Measurements from ENCODE around the gene ATG13. TPM values are rescaled to one million over a fixed set of nuclear protein-coding genes. Genes with fewer than 3 reads are reported as not detected.

Gene ATG13
- total RNA-seq (2021; fragmentation: NEBNext Ultra II Directional; extraction: Animal tissue kit (Norgen Biotek cat#: 25700)) (77.4 and 82.2 TPM in 2 replicates), polyA plus RNA-seq (2011; rRNA removed) (65.0 and 99.4 TPM in 2 replicates), polyA minus RNA-seq (2011; rRNA and poly(A)+ RNA removed) (146 and 155 TPM in 2 replicates)
- polyA plus RNA-seq (2011; cell fraction: cytosol; rRNA removed): 70.3 TPM
- polyA plus RNA-seq (2011; cell fraction: nucleus; rRNA removed): 116 TPM
- 40.6 to 52.0 TPM (median 47.2 TPM) in 4 replicates for polyA plus RNA-seq (2012, experiment 1 of 2)
- 48.0 TPM for polyA plus RNA-seq (2012, experiment 2 of 2)
- polyA plus RNA-seq (2013, experiment 1 of 2): 46.4 TPM
- polyA plus RNA-seq (2013, experiment 2 of 2): 46.3 TPM
- polyA minus RNA-seq (2011; cell fraction: cytosol; rRNA and poly(A)+ RNA removed): 48.5 TPM
- polyA minus RNA-seq (2011; cell fraction: nucleus; rRNA and poly(A)+ RNA removed): 72.1 TPM
- long read RNA-seq, experiment 1, full-length matches to known transcripts: 10 of 56 reads
- long read RNA-seq, experiment 1, partial matches to known transcripts: 30 of 56 reads
- long read RNA-seq, experiment 1, other reads (novel, unspliced or antisense): 16 of 56 reads
- long read RNA-seq, experiment 2, full-length matches to known transcripts: 13 of 39 reads
- long read RNA-seq, experiment 2, partial matches to known transcripts: 6 of 39 reads
- long read RNA-seq, experiment 2, other reads (novel, unspliced or antisense): 20 of 39 reads

GRCh38 chr11:46617134-46617971 lies at the start of gene ATG13, which contains the start of gene HARBI1:
Gene ATG13, plus strand, starts transcription at chr11:46617553. Its CDS starts 26,739 bp downstream, at chr11:46644292.
Gene HARBI1, minus strand, starts transcription at chr11:46617227. Its CDS starts 990 bp downstream, at chr11:46616237.
- Histone ChIP-seq H3K4me1 (replicated peaks in 1 of 4; ENCODE audit: control insufficient read depth in 3 of 4, insufficient read depth in 4 of 4, low read length in 3 of 4) (no peaks in the 10 kb centered on the region; a peak in 1 of 7 replicates), H3K36me3 (ENCODE audit: control insufficient read depth in 2 of 4, insufficient read depth in 4 of 4, low read length in 3 of 4) (peaks cover 0 to 4% (median 0%) of the 10 kb centered on the region in 4 experiments; a peak in 1 of 8 replicates), H4K91ac (replicated peaks; ENCODE audit: insufficient read length, low read length) (peak within 1 kb of the TSS; percentile 99), H3K9me3 (ENCODE audit: insufficient read depth in 2 of 2, low read depth in 1 of 2, low read length in 1 of 2) (no peaks in the 10 kb centered on the region), H3K27ac (ENCODE audit: low read depth, low read length) (peak within 1 kb of the TSS; percentile 98), H3K27me3 (replicated peaks in 1 of 4; ENCODE audit: control insufficient read depth in 3 of 4, extremely low read depth in 1 of 4, insufficient read depth in 3 of 4, low read length in 3 of 4) (no peaks in the 10 kb centered on the region), H2AFZ (ENCODE audit: low read length) (peak within 1 kb of the TSS; percentile 96), H2BK5ac (ENCODE audit: low read depth, low read length) (peak within 1 kb of the TSS; percentile 99), H4K5ac (ENCODE audit: insufficient read length, low read depth, low read length) (peak within 1 kb of the TSS; percentile 88), H2BK12ac (ENCODE audit: low read depth, low read length) (peak within 1 kb of the TSS; percentile 92; the same call in 1 of the 2 replicates), H3K79me2 (ENCODE audit: control insufficient read depth in 1 of 2, insufficient read depth in 2 of 2, low read length in 2 of 2) (peaks cover 0 to 34% of the 10 kb centered on the region in 2 experiments; a peak in 3 of 4 replicates), H3K4me2 (ENCODE audit: insufficient read depth in 1 of 2, low read depth in 2 of 2, low read length in 2 of 2) (peak within 1 kb of the TSS; percentile 81 to 85), H3K4ac (replicated peaks; ENCODE audit: insufficient read length, low read depth, low read length) (no peak within 1 kb of the TSS), H3K23ac (ENCODE audit: insufficient read length) (no peak within 1 kb of the TSS), H3K18ac (ENCODE audit: extremely low read depth, low read length) (peak within 1 kb of the TSS; percentile 88), H2BK120ac (replicated peaks; ENCODE audit: low read depth, low read length) (no peak within 1 kb of the TSS), H3K79me1 (ENCODE audit: low read depth, low read length) (peaks cover 5% of the 10 kb centered on the region; the same call in 1 of the 2 replicates), H4K20me1 (replicated peaks in 1 of 2; ENCODE audit: control insufficient read depth in 1 of 2, insufficient read depth in 2 of 2, low read length in 2 of 2) (no peaks in the 10 kb centered on the region), H2AK5ac (ENCODE audit: low read depth, low read length) (no peak within 1 kb of the TSS), H3K9ac (replicated peaks in 1 of 4; ENCODE audit: extremely low read depth in 1 of 4, low read depth in 3 of 4, low read length in 3 of 4) (peak within 1 kb of the TSS; percentile 95 to 100 (median 99)), H3K14ac (ENCODE audit: insufficient read length) (no peak within 1 kb of the TSS), H3K4me3 (ENCODE audit: extremely low read depth in 1 of 4, insufficient read depth in 2 of 4, low read depth in 3 of 4, low read length in 4 of 4) (peak within 1 kb of the TSS; percentile 85 to 99 (median 97)), H3K56ac (replicated peaks; ENCODE audit: insufficient read length, low read depth, low read length) (peak within 1 kb of the TSS; percentile 94), H2BK20ac (ENCODE audit: low read length) (no peak within 1 kb of the TSS), H2BK15ac (ENCODE audit: low read length) (peak within 1 kb of the TSS; percentile 92), H3K23me2 (ENCODE audit: low read depth, low read length) (no peaks in the 10 kb centered on the region), H4K8ac (ENCODE audit: extremely low read depth, insufficient read depth, low read length) (peak within 1 kb of the TSS; percentile 100)
- no peak for FAIRE-seq
- ChIA-PET CTCF (ENCODE audit: partially characterized antibody) (interaction anchor here (0.7 to 2.0 kb wide), 18 partner anchors 9 to 283 kb away, joined by 3 to 6 read pairs (median 4); partner anchors contain the start of genes ARHGAP1 and ZNF408), POLR2A (ENCODE audit: partially characterized antibody) (interaction anchor here (0.6 to 2.0 kb wide), 9 partner anchors 11 to 83 kb away, joined by 3 to 6 read pairs (median 4); partner anchors contain the start of genes ARHGAP1 and ZNF408)
- WGBS, 2 experiments (ENCODE audit: extremely low coverage in 1 of 2, insufficient coverage in 1 of 2, insufficient read length in 1 of 2, insufficient replicate concordance in 2 of 2, low coverage in 1 of 2, low lambda C conversion rate in 2 of 2, missing lambda C conversion rate in 1 of 2): 1% methylated on average over 67 of the region's 72 CpGs; no CpG with 5 or more reads in 1 of the 2 experiments
- DNase-seq (ENCODE audit: low read depth in 1 of 2, low spot score in 2 of 2): peak; percentile 47 to 90
- peak; percentile 76 for TF ChIP-seq SP1 (IDR thresholded peaks at IDR 0.05; ENCODE audit: low read depth, low read length)
- TF ChIP-seq CTCF (IDR thresholded peaks at IDR 0.05; ENCODE audit: control extremely low read depth in 1 of 3, insufficient read depth in 1 of 3, low read depth in 1 of 3, low read length in 3 of 3): peak; percentile 53 to 68 (median 66)
- TF ChIP-seq TEAD4 (IDR thresholded peaks at IDR 0.05; ENCODE audit: low read depth, low read length): no peak
- peak; percentile 75 for TF ChIP-seq TBP (IDR thresholded peaks at IDR 0.05; ENCODE audit: low read depth, low read length)
- peak; percentile 80 for TF ChIP-seq CREB1 (IDR thresholded peaks at IDR 0.05)

Data from H1 (cell line).